RKO (cell line): ENCODE results near the gene AUH.
"Not testable (repeated sequence)": the region's sequence is repeated elsewhere in the genome, so short reads cannot be mapped to it uniquely, and the experiment has no call there.

Experiments
- DNase-seq: peaks from one replicate; pipeline ENCODE4 v3.0.0-alpha.2; 2016; ENCODE audit warnings: low spot score

AUH gene

GRCh38 chr9:91361291-91362050, at the start of gene AUH:
TSS of gene AUH (minus strand) at chr9:91361918. CDS start at chr9:91361889, 29 bp downstream.
- DNase-seq: peak; percentile 88

- DNase-seq: no peak
These were observed 49.5 kb upstream of the AUH start for GRCh38 chr9:91411096-91411771.

- DNase-seq: no peak
These were observed 48.4 kb upstream of the AUH start for GRCh38 chr9:91410161-91410560.

GRCh38 chr9:91408475-91408874, 46.8 kb upstream of the AUH start:
- DNase-seq: no peak

GRCh38 chr9:91407580-91408318, 46.0 kb upstream of the AUH start:
- DNase-seq: no peak

GRCh38 chr9:91405343-91406077, 43.8 kb upstream of the AUH start:
- no peak for DNase-seq

GRCh38 chr9:91403665-91404543, 42.2 kb upstream of the AUH start:
- DNase-seq: no peak

GRCh38 chr9:91398926-91399325, 37.2 kb upstream of the AUH start:
- DNase-seq: no peak

GRCh38 chr9:91395553-91396471, 34.1 kb upstream of the AUH start:
- no peak for DNase-seq

- no peak for DNase-seq
These were observed 33.4 kb upstream of the AUH start for GRCh38 chr9:91395106-91395552.

- DNase-seq: no peak
These were observed 32.1 kb upstream of the AUH start for GRCh38 chr9:91393826-91394225.

GRCh38 chr9:91392435-91392834, 30.7 kb upstream of the AUH start:
- no peak for DNase-seq

- DNase-seq: no peak
These were observed 30.1 kb upstream of the AUH start for GRCh38 chr9:91391818-91392217.

- no peak for DNase-seq
These were observed 29.7 kb upstream of the AUH start for GRCh38 chr9:91391412-91391811.

- DNase-seq: not testable (repeated sequence)
These were observed 28.0 kb upstream of the AUH start for GRCh38 chr9:91389686-91390085.

GRCh38 chr9:91386765-91387164, 25.0 kb upstream of the AUH start:
- DNase-seq: no peak

- DNase-seq: no peak
These were observed 23.2 kb upstream of the AUH start for GRCh38 chr9:91384954-91385353.

- DNase-seq: no peak
These were observed 21.9 kb upstream of the AUH start for GRCh38 chr9:91383577-91383976.

- no peak for DNase-seq
These were observed 20.6 kb upstream of the AUH start for GRCh38 chr9:91382298-91382697.

- no peak for DNase-seq
These were observed 17.7 kb upstream of the AUH start for GRCh38 chr9:91379426-91379825.
